NCI-H2196 treated with DMSO at 0.1 percent for 48 hours (cell line): ENCODE data around the gene YRDC.
"Not testable (repeated sequence)": the region's sequence is repeated elsewhere in the genome, so short reads cannot be mapped to it uniquely, and the experiment has no call there.

Experiments used
- DNase-seq: peaks from one replicate; lab custom pipeline; 2025; ENCODE audit not compliant: unreplicated experiment; lab: John Stamatoyannopoulos, UW

The YRDC gene

GRCh38 chr1:37776946-37777516, 31.0 kb downstream of the YRDC start:
- no peak for DNase-seq

GRCh38 chr1:37771440-37771839, 36.6 kb downstream of the YRDC start:
- not testable (repeated sequence) for DNase-seq

DNA sequence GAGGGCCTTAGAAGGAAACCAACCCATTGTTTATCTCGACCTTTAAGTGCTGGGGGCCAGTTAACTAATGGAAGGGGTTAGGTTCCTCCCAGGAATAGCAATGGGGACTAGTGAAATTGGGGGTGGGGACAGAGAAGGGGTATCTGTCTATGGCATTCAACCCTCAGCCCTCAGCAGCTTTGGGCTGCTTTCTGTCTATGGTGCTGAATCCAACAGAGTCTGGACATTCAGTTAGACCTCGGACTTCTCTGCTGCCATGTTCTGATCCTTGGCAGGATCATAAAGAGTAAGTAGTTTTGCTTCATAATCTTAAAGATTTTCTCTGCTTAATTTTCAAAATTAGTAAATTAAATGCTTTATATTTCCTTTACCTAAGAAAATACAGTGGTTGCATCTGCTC, 40.5 kb downstream of the YRDC start:
- DNase-seq, result no peak

GRCh38 chr1:37765916-37766664, 41.9 kb downstream of the YRDC start:
- peak; percentile 7 for DNase-seq

DNA sequence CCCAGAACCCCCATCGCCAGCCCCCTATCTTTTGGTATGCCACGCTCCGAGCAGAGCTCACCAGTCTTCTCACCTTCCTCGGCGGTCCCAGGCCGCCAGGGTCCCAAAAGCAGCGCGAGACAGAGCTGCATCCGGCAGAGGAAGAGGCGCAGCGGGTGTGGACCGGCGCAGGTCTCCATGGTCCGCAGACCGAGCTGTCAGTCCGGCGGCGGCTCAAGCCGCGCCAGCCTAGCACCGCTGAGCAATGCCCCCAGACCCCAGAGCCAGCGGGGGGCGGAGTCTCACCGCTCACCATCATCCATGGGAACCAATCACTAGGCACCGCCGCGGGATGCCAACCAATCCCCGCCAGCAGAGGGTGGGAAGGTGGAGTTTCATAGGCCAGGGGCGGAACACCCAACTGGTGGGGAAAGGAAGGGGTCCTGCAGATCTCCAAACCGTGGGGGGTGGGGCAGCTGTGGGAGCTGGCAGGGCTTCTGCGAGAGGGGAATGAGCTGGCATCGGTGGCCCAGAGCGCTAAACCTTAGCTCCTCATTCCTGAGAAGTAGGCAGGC, 43.0 kb downstream of the YRDC start, which contains the start of gene EPHA10:
Gene EPHA10, minus strand, starts transcription at position 233 of the 554 bp plus-strand sequence. Its CDS starts 54 bp downstream, at position 179.
- peak; percentile 39 for DNase-seq

- DNase-seq, result no peak
Measured at GRCh38 chr1:37764414-37764825, 43.6 kb downstream of the YRDC start.

GRCh38 chr1:37763791-37764413, 44.1 kb downstream of the YRDC start:
- DNase-seq, result no peak

DNA sequence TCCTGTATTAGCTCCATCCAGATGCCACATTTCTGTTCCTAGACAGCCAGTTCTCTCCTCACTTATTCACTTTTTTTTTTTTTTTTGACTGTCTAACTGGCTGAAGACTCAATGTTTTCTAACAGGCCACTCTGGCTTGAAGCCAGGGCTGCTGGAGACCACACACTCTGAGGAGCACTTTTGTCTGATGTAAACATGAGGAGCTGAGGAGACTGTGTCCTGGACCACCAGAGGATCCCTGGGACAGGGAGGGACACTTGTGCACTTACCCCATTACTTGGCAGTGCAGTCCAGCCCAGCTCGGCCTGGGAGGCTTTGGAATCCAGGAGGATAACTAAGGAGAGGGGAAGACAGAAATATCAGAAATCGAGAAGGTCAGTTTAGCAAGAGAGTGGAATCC, 45.5 kb downstream of the YRDC start:
- DNase-seq, result no peak

GRCh38 chr1:37761416-37762095, 46.5 kb downstream of the YRDC start:
- no peak for DNase-seq

- no peak for DNase-seq
Measured at GRCh38 chr1:37759451-37759850, 48.6 kb downstream of the YRDC start.

DNA sequence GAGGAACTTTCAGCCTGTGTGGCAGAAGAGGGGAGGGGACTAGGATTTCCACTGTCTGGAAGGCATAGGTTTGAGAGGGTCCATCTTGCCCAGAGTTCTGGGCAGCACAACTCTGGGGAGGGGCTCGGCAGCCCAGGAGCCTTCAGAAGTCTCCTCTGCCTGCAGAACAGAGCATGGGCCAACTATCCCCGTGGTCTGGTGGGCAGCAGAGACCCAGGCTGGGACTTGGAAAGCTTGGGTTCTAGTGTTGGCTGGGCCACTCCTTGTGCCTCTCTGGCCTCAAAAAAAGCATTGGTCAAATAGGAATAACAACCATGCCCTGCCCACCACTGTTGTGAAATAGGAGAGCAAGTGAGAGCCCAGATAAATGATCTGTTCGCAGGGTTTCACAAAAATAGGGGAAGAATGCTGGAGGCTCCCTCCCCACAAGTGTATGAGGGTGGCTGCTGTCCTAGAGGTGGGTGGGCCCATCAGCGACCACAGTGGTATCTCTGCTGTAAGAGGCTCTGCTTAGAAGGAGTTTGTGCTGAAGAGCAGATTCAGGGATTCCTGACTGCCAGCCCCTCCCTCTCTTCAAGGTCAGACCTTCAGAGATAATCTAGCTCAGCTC, 52.0 kb downstream of the YRDC start:
- no peak for DNase-seq

- no peak for DNase-seq
Measured at GRCh38 chr1:37755290-37755689, 52.7 kb downstream of the YRDC start.

- DNase-seq, result no peak
Measured at GRCh38 chr1:37753473-37754321, 54.3 kb downstream of the YRDC start.
